Stimulated activated CD4-positive, alpha-beta T cell treated with anti-CD3 and anti-CD28 coated beads, Interleukin-1b, Interleukin-23, amount 100 ng/mL, for 48 hours (primary cell): ENCODE data around the gene TTF1.

ENCODE experiments used
- DNase-seq: peaks from one replicate; pipeline ENCODE4 v3.0.0-alpha.2; 2020

Gene TTF1, protein sequence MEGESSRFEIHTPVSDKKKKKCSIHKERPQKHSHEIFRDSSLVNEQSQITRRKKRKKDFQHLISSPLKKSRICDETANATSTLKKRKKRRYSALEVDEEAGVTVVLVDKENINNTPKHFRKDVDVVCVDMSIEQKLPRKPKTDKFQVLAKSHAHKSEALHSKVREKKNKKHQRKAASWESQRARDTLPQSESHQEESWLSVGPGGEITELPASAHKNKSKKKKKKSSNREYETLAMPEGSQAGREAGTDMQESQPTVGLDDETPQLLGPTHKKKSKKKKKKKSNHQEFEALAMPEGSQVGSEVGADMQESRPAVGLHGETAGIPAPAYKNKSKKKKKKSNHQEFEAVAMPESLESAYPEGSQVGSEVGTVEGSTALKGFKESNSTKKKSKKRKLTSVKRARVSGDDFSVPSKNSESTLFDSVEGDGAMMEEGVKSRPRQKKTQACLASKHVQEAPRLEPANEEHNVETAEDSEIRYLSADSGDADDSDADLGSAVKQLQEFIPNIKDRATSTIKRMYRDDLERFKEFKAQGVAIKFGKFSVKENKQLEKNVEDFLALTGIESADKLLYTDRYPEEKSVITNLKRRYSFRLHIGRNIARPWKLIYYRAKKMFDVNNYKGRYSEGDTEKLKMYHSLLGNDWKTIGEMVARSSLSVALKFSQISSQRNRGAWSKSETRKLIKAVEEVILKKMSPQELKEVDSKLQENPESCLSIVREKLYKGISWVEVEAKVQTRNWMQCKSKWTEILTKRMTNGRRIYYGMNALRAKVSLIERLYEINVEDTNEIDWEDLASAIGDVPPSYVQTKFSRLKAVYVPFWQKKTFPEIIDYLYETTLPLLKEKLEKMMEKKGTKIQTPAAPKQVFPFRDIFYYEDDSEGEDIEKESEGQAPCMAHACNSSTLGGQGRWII

DNA sequence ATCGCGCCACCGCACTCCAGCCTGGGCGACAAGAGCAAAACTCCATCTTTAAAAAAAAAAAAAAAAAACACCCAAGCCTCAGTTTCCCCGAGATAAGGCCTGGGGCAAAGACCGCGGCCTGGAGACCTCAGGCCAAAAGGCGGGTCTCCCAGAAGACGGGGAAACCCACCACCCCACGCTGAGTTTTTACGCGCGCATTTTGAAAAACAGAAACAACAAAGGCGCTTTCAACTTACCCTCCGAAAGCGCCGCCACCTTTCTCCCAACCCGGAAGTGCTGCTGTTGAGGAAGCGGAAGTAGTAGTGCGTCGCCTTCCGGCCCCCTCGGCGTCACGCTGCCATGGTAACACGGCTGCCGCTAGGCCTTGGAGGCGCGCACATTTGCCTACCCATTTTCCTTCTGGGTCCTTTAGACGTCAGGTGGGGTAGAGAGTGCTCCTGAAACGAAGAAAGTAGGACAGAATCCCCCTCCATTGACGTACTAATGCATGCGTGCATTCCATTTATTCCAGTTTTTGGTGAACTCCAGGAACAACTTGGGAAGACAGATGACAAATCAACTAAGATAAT lies at the start of gene TTF1:
Gene TTF1, minus strand, starts transcription at position 287 of the 569 bp plus-strand sequence. CDS start 4,019 bp downstream, outside the sequence.
- DNase-seq: peak; percentile 94

DNA sequence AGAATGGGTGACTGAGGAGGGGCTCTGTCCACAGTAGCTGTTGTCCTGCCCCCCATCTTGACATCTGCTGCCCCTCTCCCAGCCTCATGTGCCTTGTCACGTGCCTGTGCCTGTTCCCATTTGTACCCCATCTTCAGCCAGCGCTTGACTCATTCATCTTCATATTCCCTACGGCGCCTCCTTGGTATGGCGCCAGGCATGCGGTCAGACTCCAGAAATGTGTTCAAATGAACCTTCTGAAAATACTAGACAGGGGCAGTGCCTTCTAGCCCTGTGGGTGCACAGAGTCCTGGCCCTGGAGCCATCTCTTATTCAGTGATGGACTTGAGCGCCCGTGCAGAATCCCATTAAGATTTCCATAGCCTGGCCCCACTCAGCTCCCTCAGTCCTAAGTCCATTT lies 49.6 kb upstream of the TTF1 start:
- DNase-seq: no peak

DNA sequence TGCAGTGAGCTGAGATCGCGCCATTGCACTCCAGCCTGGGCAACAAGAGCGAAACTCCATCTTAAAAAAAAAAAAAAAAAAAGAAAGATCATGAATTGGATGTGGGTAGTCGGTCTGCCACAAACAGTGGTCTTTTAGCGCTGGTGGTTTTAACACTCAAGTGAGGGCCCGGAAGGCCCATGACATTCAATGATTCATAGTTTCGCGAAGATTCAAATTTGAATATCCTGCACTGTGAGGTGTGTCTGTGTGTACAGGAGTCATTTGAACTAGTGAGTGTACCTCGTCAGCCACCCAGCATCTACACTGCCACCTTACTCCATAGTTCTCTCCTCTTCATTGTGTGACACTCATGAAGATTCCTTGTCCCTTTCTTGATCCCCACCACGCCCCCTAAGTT lies 44.6 kb upstream of the TTF1 start:
- peak; percentile 26 for DNase-seq

DNA sequence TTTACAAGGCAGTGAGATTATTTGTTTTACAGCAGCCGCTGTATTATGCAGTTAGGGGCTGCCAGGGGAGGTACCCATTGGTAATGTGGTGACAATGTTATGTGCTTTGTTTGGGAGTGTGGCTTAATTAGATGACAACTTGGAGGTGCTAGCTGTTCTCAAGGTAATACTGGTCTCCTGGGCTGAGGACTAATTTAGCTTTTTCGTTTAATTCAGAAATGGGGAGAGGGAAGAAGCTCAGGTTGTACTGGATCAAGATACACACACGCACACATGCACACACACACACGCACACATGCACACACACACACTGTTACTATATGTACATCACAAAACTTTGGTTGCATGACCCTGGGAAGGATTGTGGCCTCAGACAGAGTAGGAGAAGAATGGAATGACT lies 41.3 kb upstream of the TTF1 start:
- no peak for DNase-seq

DNA sequence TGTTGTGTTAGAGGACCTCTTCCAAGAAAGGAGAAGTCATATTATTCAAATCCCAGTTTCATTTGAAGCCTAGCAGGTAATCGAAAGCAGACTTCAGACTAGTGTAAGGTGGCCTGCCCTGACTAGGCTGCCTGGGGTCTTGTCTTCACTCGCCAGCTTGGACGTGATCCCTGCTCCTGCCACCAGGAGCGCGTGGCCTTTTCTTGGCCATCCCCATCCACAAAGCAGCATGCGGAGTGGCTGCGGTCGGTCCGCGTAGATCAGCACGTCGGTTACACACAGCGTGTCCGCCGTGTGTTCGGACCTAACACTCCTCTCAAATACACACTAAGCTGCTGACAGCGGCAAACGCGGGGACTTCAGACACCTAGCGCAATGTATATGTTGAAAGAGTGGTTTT lies 40.7 kb upstream of the TTF1 start:
- DNase-seq: no peak

DNA sequence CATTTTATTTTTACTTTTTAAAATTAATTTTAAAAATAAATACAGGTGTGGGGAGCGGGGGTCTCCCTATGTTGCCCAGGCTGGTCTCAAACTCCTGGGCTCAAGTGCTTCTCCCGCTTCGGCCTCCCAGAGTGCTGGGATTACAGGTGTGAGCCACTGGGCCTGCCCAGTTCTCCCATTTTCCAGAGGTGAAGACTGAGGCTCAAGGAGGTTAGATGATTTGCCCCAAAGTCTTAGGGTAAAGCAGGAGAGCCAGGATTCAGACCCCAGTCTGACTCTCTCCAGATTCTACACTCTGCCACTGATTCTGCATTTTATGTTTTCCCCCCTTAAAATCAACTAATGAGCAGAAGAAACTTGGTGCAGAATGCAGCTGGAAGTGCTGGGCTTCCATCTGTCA lies 40.2 kb upstream of the TTF1 start:
- DNase-seq: no peak

DNA sequence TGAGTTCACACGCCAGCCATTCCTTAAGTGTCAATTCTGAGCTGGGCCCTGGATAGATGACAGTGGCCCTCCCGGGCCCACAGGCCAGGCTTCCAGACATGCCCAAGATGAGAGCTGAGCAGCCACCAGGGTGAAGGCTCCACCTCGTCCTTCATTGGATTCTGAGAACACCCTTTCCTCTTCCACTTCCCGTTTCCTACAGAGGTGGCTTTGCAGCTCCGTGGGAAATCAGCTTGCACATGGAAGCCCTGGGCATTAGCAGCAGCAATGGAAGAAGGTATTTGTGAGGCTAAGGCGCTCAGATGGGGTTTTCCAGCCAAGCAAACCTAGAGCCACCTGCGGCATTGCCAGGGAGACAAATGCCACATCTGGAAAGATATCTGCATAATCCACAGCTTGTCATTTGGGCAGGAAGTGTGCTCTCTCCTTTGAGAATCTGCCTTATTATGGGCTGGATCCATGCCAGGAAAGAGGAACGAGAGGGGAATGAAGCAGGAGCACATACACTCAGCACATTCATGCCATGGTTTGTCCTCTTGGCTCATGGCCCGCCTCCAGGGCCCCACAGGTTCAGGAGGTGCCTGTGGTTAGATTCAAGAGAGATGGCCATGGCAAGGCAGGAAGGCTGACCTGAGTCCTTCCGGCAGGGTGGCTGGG lies 37.4 kb upstream of the TTF1 start:
- DNase-seq: no peak

DNA sequence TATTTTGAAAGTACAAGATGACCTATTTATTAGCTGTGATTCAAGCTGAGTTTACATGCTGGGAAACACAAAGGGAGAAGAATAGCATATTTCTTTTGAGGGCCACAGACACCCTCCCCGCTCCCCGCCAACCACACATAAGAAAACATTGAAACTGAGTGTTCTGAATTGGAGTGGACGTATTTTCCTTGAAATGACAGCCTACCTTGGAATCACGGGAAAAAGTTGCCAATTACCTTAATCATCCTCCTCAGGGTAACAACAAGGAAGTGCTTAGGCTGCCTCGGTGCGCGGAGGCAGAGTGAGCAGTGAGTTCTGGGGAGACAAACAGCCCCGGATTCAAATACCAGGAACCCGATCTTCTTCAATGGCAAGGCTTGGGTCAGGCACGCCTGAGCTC lies 34.8 kb upstream of the TTF1 start:
- DNase-seq: no peak

DNA sequence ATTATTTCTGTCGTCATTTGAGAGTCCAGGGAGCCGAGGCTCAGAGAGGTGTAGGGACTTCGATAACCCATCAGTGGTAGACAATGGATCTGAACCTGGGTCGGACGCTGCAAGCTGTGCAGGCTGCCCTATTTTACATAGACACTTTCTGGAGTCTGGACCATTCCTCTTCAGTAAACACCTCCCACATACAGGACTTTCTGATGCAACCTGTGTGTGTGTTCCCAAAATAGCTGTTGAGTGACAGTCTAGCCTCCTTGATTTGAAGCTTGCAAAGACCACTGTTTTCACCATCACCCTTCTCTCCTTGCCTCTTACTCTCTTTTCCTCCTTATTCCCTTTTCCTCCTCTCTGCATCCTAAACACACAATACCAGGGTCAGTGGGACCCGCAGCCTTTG lies 34.1 kb upstream of the TTF1 start:
- DNase-seq: no peak

DNA sequence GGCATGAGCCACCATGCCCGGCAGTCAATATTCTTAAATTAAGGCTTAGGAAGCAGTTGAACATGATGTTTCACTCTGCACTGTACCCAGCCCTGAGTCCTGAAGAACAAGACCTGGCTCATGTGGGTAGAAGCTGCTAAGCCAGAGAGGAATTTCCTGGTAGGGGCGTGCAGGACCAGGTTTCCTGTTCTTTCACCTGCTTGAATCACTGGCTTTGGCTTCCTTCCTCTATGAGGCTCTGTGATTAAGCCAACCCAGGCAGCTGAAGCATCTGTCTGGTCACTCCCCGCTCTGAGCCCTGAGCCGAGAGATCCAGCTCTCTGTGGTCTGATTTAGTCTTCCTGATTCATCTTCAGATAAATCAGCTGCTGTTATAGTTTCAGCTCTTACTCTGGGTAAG lies 32.5 kb upstream of the TTF1 start:
- no peak for DNase-seq

DNA sequence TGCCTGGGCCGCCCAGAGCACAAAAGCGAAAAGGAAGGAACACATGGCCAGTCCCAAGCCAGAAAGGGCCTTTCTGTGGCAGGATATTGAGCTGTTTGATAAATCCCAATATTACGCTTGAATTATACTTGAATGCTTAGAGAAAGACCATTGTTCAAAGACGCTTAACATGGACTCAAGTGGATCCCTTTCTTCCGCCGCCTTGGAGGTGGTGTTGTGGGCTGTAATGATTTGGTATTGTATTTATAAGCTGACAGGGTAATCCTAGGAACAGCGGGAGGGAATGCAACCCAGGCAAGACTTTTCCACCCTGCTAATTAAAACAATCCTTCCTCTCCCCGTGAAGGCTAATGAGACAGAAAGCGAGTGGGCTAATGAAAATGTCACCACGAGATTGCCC lies 28.2 kb upstream of the TTF1 start:
- DNase-seq: no peak

DNA sequence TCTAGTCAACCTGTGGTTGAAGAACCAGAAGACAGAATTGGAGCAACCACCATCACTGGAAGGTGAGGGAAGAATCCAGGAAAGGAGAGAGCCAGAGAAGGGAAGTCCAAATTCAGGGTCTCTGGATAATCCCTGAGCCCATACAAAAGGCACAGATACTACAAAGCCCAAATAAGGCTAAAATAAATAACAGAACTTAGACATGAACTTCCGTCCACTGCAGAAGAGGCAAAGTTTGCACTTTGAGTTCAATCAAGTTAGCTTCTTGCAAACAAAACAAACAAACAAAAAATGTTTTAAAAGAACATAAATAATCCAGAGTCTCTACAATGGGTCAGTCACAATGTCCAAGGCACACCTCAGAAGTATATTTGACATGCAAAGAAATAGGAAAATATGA lies 24.4 kb upstream of the TTF1 start:
- no peak for DNase-seq

DNA sequence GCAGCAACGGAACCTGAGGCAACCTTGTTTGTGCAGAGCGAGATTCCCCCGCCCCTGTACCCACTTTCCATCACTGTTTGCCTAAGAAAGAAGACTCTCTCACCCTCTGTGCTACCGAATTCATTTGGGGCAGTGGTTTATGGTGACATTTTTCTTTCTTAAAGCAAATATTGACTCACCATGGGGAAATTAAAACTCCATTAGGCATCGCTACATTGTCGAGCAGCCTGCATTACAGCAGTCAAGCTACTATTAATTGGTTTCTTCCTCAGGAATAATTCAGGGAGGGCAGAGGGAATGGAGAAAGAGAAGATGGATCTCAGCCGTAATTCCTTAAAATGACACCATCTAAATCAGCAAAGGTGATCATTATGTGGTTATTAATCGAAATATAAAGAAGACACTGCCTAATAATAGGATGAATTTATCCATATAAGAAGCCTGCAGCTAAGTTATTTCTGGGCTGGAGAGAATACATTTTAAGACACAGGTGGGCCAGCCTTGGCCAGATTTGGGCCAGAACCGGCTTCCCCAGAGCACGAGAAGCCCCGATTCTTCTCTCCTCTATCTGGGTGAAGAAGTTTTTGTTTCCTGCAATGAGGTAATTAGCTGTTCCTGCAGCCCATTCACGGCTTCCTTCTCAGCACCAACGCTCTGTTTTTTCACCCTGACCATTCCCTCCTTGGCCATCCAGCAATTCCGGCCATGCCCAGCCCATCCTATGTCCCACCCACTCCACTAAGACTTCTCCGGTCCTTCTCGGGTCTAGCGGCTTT lies 20.2 kb upstream of the TTF1 start:
- no peak for DNase-seq

DNA sequence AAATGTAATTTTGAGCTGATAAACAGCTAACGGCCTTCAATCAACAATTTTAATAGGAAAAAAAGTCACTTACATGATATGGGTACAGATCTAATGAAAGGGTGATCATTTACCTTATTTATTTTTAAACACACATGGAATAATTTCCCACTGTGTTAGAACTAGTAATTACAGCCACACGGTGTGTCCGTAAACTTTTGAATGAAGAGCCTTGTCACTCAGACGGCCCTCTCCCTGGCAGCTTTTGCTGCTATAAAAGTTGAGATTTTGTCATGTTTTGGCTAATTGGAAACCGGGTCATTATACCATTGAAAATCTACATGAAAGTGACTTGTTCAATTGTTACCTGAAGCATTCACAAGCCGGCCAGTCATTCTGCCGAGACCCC lies 19.0 kb upstream of the TTF1 start:
- DNase-seq: no peak

DNA sequence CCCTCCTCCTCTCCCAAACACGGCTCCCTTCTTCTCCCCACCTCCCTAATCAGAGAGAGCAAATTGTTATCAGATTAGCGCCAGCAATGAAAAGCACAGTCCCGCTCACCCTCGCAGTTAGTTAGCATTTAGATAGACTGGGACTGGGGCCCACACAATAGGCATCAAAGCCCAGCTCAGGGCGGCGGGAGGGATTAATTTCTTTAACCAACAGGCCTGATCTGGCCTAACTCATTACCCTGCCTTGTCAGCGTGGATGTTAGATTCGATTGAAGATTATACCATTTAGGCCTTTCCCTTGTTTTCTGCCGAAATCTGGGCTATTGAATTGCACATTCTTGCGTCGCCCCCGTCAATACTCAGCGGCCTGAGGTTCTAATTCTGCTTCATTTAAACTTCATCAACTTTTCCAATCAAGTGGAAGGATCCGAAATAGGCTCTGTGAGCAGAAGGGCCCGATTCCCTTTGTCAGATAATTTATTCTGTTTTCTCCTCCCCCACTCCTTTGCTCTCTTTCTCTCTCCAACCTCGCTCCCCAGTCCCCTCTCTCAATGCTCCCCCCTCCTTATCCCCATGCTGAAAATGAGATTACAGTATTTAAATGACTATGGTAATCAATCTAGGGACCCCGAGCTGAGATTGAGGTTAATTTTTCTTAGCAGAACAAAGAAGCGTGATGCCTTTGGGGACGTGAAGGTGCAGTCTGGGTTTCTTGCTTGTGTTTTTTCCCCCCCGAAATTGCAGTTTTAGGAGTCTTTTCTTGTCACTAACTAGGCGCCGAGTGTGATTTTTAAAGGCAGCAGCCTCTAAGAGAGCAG lies 18.4 kb upstream of the TTF1 start:
- DNase-seq: no peak

DNA sequence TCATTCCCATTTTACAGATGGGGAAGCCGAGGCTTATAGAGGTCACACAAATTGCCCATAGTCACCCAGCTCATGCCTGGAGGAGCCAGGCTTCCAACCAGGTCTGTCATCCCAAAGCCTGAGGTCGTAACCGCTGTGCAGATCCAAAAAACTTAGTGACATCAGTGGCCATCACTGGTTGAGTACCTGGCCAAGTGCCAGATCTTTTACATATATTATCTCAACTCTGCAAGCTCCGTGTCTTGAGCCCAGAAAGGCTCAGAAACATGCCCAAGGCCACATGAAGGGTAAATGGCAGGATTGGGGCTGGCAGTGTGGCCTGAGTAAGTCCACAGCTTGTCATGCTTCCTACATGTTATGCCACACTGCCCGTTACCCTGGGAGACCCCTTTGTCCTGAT lies 16.9 kb upstream of the TTF1 start:
- DNase-seq: no peak

DNA sequence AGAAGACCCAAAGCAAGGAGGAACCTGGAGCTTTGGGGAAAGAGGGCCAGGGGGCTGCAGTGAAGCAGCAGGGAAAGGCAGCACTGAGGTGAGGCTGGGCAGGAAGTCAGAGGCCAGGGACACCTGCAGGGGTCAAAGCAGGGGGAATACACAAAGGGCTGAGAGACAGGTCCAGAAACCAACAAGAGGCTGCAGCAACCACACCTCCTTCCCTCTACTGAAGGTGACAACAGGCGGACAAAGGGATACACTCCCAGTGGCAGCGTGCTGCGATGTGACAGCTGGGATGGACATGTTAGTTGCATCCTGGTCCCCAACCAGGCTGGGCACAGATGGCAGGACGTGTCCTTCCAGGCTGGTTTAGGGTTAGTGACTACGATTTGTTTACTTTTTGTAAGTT lies 15.9 kb upstream of the TTF1 start:
- no peak for DNase-seq

DNA sequence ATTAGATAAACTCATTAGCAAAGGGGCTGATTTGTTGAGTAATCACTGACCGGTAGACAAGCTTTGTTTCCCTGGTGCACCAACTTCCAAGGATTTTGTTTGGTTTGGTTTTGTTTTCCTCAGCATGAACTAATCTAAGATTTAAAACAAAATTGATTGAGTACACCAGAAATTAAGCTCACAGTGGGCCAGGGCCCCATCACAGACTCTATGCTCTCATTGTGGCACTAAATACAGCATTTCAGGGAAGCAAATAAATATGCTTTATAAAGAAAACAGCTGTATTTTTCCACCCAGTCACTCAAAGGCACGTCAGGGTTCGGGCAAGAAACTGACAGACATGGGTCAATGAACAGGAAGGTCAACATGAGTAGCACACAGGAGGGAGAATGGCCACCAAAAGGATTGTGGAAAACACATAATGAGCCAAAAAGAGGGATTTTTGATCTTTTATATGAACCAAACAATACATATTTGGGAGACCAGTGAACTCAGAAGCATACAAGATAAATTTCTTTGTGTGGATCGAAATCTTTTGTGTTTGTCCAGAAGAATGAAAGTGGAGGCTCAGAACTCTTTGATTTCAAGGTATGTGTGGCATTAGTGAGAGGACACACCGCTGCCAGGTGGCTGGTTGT lies 12.2 kb upstream of the TTF1 start:
- DNase-seq: no peak

DNA sequence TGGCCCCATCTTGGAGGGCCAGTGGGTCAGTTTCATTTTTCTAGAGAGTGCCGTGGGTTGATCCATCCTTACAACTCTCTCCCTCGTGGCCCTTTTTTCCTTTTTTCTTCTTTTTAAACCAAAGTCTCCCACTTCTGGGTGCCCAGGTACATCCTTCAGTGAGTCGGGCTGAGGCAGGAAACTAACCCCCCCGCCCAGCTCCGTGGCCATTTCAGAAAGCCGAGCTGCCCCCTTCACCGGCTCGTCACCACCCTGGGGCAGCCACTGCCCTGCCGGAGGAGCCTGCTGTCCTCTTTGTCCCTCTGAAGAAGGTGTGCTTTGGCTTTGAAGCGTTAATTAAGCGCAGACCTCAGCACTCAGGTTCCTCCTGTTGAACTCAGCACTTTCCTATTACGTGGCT lies 8.5 kb upstream of the TTF1 start:
- no peak for DNase-seq

DNA sequence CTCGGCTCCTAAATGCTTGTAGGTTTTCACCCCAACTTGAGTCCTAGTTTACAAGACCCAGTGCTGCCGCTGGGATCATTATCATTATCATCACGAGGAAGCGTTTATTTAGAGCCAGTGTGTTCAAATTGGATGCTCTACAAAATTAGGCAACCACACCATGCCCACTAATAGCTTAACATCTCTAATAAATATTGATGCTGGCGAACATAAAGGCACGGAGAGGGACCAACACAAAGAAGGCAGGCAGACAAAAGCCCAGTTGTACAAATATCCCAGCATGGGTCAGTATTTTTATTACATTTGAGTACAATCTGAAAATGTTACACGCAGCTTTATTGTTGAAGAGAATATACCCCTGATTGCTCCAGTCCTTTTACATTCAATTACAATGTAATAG lies 8.1 kb upstream of the TTF1 start:
- DNase-seq: no peak

DNA sequence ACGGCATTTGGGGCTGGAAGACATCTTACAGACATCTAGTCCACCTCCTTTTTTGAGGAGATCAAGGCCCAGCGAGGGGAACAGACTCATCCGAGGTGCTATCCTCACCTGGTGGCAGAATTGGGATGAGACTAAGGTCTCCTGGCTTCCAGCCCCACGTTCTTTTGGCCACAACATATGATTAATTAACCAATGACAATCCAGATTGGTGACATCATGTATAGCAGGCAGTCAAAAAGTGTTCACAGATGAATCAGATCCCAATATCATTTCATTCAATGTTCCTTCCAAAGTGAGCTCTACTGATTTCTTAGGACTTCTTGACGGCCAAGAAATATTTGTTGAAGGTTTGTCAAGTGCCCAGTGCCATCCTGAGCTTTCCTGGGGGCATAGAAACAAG lies 7.3 kb upstream of the TTF1 start:
- no peak for DNase-seq
